Liver (tissue), 3 donors: ENCODE measurements around the gene PMM2.

Source experiments
- ATF3 ChIP-seq: IDR thresholded peaks from 2 replicates; pipeline ENCODE4 v1.6.1; 2016; ENCODE audit warnings: antibody characterized with exemption
- CTCF ChIP-seq: fragments of 150-350 bp; IDR thresholded peaks from 2 replicates; pipeline ENCODE4 v1.5.1; 2017; ENCODE audit warnings: improper control_type of control experiment, low read depth, low read length; ENCODE audit not compliant: missing input control
- REST ChIP-seq: IDR thresholded peaks from 2 replicates; pipeline ENCODE4 v1.6.1; 2016; ENCODE audit warnings: antibody characterized with exemption, mild to moderate bottlenecking
- donor health status: healthy.
- donor health status: healthy.

- TF ChIP-seq REST = no peak
- no peak for TF ChIP-seq CTCF
- no peak for TF ChIP-seq ATF3
These were observed 89.8 kb downstream of the PMM2 start for GRCh38 chr16:8887431-8887765.
